ENCODE data around the gene ANKS1A. TPM values are rescaled to one million over a fixed set of nuclear protein-coding genes. Genes with fewer than 3 reads are reported as not detected.
"Not testable (repeated sequence)": the region's sequence is repeated elsewhere in the genome, so short reads cannot be mapped to it uniquely, and the experiment has no call there.

ANKS1A gene
- total and polyA plus RNA-seq, 2 experiments from 2014 or later, result 17.5 to 25.4 TPM

DNA sequence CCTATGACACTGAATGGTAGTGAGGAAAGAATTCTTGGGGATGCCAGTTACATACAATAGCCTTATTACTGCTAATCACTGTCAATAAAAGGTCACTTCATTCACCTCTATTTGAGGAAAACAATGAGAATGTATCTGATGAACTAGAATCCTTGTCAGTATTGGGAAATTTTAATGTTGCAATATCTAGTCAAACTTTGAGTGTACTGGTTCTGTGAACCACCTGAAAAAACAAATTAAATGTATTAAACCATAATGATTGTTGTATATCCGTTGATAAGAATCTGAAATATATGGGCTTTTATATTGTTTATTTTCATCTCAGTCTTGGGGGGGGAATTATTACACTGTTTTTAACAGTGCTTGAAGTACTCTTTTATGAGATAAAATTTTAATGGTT, 11.8 kb upstream of the ANKS1A start:
- Histone ChIP-seq H3K4me2 (no peak overlapping the region), H3K27ac (peak overlapping the region; percentile 66), H3K27me3 (no peaks in the 10 kb centered on the region), H3K4me3 (no peak overlapping the region), H3K4me1 (ENCODE audit: insufficient read depth) (no peaks in the 10 kb centered on the region), H4K20me1 (ENCODE audit: insufficient read depth, poor library complexity, severe bottlenecking) (no peaks in the 10 kb centered on the region), H3K9me2 (replicated peaks; ENCODE audit: insufficient read depth) (no peaks in the 10 kb centered on the region), H2AFZ (no peak overlapping the region), H3K36me3 (replicated peaks; ENCODE audit: insufficient read depth, low read depth) (no peaks in the 10 kb centered on the region), H3K79me2 (peaks cover 2% of the 10 kb centered on the region), H3K9me3 (ENCODE audit: low read depth) (no peaks in the 10 kb centered on the region)
- TF ChIP-seq, protein P1, sequence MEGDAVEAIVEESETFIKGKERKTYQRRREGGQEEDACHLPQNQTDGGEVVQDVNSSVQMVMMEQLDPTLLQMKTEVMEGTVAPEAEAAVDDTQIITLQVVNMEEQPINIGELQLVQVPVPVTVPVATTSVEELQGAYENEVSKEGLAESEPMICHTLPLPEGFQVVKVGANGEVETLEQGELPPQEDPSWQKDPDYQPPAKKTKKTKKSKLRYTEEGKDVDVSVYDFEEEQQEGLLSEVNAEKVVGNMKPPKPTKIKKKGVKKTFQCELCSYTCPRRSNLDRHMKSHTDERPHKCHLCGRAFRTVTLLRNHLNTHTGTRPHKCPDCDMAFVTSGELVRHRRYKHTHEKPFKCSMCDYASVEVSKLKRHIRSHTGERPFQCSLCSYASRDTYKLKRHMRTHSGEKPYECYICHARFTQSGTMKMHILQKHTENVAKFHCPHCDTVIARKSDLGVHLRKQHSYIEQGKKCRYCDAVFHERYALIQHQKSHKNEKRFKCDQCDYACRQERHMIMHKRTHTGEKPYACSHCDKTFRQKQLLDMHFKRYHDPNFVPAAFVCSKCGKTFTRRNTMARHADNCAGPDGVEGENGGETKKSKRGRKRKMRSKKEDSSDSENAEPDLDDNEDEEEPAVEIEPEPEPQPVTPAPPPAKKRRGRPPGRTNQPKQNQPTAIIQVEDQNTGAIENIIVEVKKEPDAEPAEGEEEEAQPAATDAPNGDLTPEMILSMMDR (IDR thresholded peaks at IDR 0.05; ENCODE audit: poor library complexity), result no peak
- TF ChIP-seq EZH2phosphoT487 (IDR thresholded peaks at IDR 0.05; ENCODE audit: low read depth, severe bottlenecking, unreplicated experiment) (no peak), EZH2 (IDR thresholded peaks at IDR 0.05; ENCODE audit: borderline replicate concordance) (no peak)
- DNase-seq (ENCODE audit: low spot score), result no peak
- 94% methylated on average over 1 of the region's 1 CpG for WGBS (ENCODE audit: low lambda C conversion rate, missing lambda C conversion rate)

DNA sequence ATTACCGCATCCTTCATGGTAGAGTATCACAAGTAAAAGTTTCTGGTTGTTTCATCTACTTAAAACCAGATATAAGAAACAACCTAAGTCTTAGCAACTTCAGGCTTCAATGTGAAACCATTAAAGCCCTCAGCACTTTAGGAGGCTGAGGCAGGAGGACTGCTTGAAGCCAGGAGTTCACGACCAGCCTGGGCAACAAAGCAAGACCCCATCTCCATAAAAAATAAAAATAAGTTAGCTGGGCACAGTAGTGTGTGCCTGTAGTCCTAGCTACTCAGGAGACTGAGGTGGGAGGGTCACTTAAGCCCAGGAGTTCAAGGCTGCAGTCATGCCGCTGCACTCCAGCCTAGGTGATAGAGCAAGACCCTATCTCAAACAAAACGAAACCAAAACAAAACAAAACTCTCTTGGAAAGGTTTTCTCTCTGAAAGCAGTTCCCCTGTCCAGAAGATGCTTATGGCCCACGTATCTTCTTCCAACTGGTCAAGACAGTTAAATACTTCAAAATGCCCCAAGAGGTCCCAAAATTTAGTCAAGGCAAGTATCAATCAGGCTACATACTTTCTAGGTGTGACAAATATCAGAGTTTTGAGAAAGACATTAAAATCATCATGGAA, 11.1 kb upstream of the ANKS1A start:
- no peak overlapping the region for H3K4me3 ChIP-seq
- no peak overlapping the region for H3K27ac ChIP-seq
- no peaks in the 10 kb centered on the region for H3K4me1 ChIP-seq (ENCODE audit: insufficient read depth)
- no peaks in the 10 kb centered on the region for H3K9me3 ChIP-seq (ENCODE audit: low read depth)
- 90% methylated on average over 5 of the region's 5 CpGs for WGBS (ENCODE audit: low lambda C conversion rate, missing lambda C conversion rate)
- H3K79me2 ChIP-seq, result peaks cover 9% of the 10 kb centered on the region
- no peaks in the 10 kb centered on the region for H3K9me2 ChIP-seq (replicated peaks; ENCODE audit: insufficient read depth)
- H4K20me1 ChIP-seq (ENCODE audit: insufficient read depth, poor library complexity, severe bottlenecking), result no peaks in the 10 kb centered on the region
- TF ChIP-seq EZH2 (IDR thresholded peaks at IDR 0.05; ENCODE audit: borderline replicate concordance) (no peak), EZH2phosphoT487 (IDR thresholded peaks at IDR 0.05; ENCODE audit: low read depth, severe bottlenecking, unreplicated experiment) (no peak)
- TF ChIP-seq, protein P1 (IDR thresholded peaks at IDR 0.05; ENCODE audit: poor library complexity), result no peak
- H3K4me2 ChIP-seq, result no peak overlapping the region
- H2AFZ ChIP-seq, result no peak overlapping the region
- no peaks in the 10 kb centered on the region for H3K27me3 ChIP-seq
- no peaks in the 10 kb centered on the region for H3K36me3 ChIP-seq (replicated peaks; ENCODE audit: insufficient read depth, low read depth)
- DNase-seq (ENCODE audit: low spot score), result no peak

DNA sequence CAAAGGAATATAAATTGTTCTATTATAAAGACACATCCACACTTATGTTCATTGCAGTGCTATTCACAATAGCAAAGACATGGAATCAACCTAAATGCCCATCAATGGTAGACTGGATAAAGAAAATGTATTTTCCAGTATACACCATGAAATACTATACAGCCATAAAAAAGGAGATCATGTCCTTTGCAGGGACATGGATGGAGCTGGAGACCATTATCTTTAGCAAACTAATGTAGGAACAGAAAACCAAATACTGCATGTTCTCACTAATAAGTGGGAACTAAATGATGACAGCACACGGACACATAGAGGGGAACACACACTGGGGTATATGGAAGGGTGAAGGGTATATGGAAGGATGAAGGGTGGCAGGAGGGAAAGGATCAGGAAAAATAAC, 5.0 kb upstream of the ANKS1A start:
- not testable (repeated sequence) for H3K4me3 ChIP-seq; H3K36me3 ChIP-seq (replicated peaks; ENCODE audit: insufficient read depth, low read depth)

DNA sequence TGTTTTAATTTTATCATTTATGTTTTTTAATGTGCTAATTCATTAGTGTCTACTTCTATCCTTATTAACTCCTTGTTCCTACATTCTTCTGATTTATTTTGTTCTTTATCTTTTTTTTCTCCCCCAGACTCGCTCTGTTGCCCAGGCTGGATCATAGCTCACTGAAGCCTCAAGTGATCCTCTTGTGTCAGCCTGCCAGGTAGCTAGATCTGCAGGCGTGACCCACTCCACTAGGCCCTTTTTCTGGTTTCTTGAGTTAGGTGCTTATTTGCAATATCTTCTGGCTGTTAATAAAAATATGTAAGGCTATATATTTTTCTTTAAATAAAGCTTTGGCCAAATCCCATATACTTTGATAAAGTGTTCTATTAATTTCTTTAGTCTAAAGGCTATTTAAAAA, 4.1 kb upstream of the ANKS1A start:
- TF ChIP-seq, protein P1 (IDR thresholded peaks at IDR 0.05; ENCODE audit: poor library complexity), result no peak
- TF ChIP-seq EZH2 (IDR thresholded peaks at IDR 0.05; ENCODE audit: borderline replicate concordance), result no peak
- TF ChIP-seq EZH2phosphoT487 (IDR thresholded peaks at IDR 0.05; ENCODE audit: low read depth, severe bottlenecking, unreplicated experiment), result no peak
- Histone ChIP-seq H3K4me1 (ENCODE audit: insufficient read depth) (peaks cover 6% of the 10 kb centered on the region), H3K4me3 (no peak overlapping the region), H3K79me2 (peaks cover 61% of the 10 kb centered on the region), H3K36me3 (replicated peaks; ENCODE audit: insufficient read depth, low read depth) (no peaks in the 10 kb centered on the region), H4K20me1 (ENCODE audit: insufficient read depth, poor library complexity, severe bottlenecking) (no peaks in the 10 kb centered on the region), H3K27ac (no peak overlapping the region), H2AFZ (no peak overlapping the region), H3K9me2 (replicated peaks; ENCODE audit: insufficient read depth) (no peaks in the 10 kb centered on the region), H3K27me3 (no peaks in the 10 kb centered on the region), H3K4me2 (no peak overlapping the region), H3K9me3 (ENCODE audit: low read depth) (no peaks in the 10 kb centered on the region)
- no peak for DNase-seq (ENCODE audit: low spot score)
- 93% methylated on average over 2 of the region's 2 CpGs for WGBS (ENCODE audit: low lambda C conversion rate, missing lambda C conversion rate)

More for the DNA sequence above, 5.0 kb upstream of the ANKS1A start:
- not testable (repeated sequence) for H3K27me3 ChIP-seq; H3K9me3 ChIP-seq (ENCODE audit: low read depth); H3K9me2 ChIP-seq (replicated peaks; ENCODE audit: insufficient read depth); H2AFZ ChIP-seq; H4K20me1 ChIP-seq (ENCODE audit: insufficient read depth, poor library complexity, severe bottlenecking); H3K4me1 ChIP-seq (ENCODE audit: insufficient read depth); H3K27ac ChIP-seq; H3K4me2 ChIP-seq; DNase-seq (ENCODE audit: low spot score)
- peaks cover 55% of the 10 kb centered on the region for H3K79me2 ChIP-seq
- WGBS (ENCODE audit: low lambda C conversion rate, missing lambda C conversion rate), result 100% methylated on average over 1 of the region's 1 CpG

DNA sequence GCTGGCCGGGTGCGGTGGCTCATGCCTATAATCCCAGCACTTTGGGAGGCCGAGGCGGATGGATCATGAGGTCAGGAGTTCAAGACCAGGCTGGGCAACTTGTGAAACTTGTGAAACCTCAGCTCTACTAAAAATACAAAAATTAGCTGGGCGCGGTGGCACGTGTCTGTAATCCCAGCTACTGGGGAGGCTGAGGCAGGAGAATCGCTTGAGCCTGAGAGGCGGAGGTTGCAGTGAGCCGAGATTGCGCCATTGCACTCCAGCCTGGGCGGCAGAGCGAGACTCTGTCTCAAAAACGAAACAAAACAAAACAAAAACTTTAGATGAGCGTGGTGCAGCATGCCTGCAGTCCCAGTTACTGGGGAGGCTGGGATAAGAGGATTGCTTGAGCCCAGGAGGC, 3.2 kb upstream of the ANKS1A start:
- H3K27ac ChIP-seq; H2AFZ ChIP-seq; H4K20me1 ChIP-seq (ENCODE audit: insufficient read depth, poor library complexity, severe bottlenecking); H3K4me1 ChIP-seq (ENCODE audit: insufficient read depth); DNase-seq (ENCODE audit: low spot score); H3K27me3 ChIP-seq; H3K9me3 ChIP-seq (ENCODE audit: low read depth); H3K9me2 ChIP-seq (replicated peaks; ENCODE audit: insufficient read depth); H3K36me3 ChIP-seq (replicated peaks; ENCODE audit: insufficient read depth, low read depth); H3K4me3 ChIP-seq: not testable (repeated sequence)
- WGBS (ENCODE audit: low lambda C conversion rate, missing lambda C conversion rate), result 96% methylated on average over 15 of the region's 15 CpGs
- peak overlapping the region; percentile 87 for H3K4me2 ChIP-seq
- H3K79me2 ChIP-seq, result peaks cover 69% of the 10 kb centered on the region

All from hepatocyte (in vitro differentiated cells).